ENCODE data around the gene CDK2. TPM values are rescaled to one million over a fixed set of nuclear protein-coding genes. Genes with fewer than 3 reads are reported as not detected.

CDK2 gene
- polyA plus RNA-seq, 1 of the 3 experiments (the other 2 are of a cell fraction), result 43.3 TPM

DNA sequence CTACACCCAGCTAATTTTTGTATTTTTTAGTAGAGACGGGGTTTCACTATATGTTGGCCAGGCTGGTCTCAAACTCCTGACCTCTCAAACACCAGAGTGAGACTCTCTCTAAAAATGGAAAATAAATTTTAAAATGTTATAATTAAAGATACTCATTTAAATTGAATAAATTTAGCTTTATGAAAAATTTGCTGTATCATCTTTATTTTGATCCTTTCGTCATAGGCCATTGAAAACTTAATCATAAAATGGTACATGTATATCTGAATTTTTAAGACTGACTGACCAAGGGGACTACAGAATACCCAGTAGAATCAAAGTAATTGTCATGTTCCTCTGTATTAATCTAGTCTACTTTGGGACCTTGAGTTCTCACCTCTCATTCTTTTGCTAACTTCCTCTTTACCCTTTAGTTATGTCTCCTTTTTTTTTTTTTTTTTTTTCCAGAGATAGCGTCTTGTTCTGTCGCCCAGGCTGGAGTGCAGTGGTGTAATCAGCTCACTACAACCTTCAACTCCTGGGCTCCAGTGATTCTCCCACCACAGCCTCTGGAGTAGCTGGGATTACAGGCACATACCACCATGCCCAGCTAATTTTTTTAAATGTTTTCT lies 16.7 kb downstream of the CDK2 start:
- Histone ChIP-seq H3K4me3 (ENCODE audit: low read depth in 2 of 2, low read length in 1 of 2) (no peak overlapping the region), H3F3A (replicated peaks; ENCODE audit: insufficient read depth) (peaks cover 6% of the 10 kb centered on the region), H3K36me3 (replicated peaks in 1 of 2; ENCODE audit: control insufficient read depth in 1 of 2, insufficient read depth in 2 of 2, low read length in 1 of 2) (peaks cover 19 to 54% of the 10 kb centered on the region in 2 experiments), H3K9me2 (no peaks in the 10 kb centered on the region), H3K27ac (ENCODE audit: low read depth in 2 of 2, low read length in 1 of 2) (no peak overlapping the region), H2AFZ (ENCODE audit: low read depth) (no peak overlapping the region), H3K4me2 (no peak overlapping the region), H4K20me1 (ENCODE audit: insufficient read depth) (no peaks in the 10 kb centered on the region), H3K9me3 (no peaks in the 10 kb centered on the region), H3K79me2 (ENCODE audit: insufficient read depth) (peaks cover 36% of the 10 kb centered on the region; the same call in 1 of the 2 replicates), H3K27me3 (ENCODE audit: insufficient read depth) (no peaks in the 10 kb centered on the region), H3K9ac (no peak overlapping the region), H3K4me1 (ENCODE audit: control insufficient read depth in 1 of 2, insufficient read depth in 2 of 2, low read depth in 1 of 2, low read length in 1 of 2) (no peaks in the 10 kb centered on the region)
- POLR2A ChIA-PET, result interaction anchor here (1.6 to 2.0 kb wide), 2 partner anchors 9 kb away, joined by 8 to 10 read pairs; partner anchors contain the start of gene RAB5B
- TF ChIP-seq RCOR1 (IDR thresholded peaks at IDR 0.05; ENCODE audit: low read length) (no peak), NFIC (IDR thresholded peaks at IDR 0.05; ENCODE audit: borderline replicate concordance) (no peak), ELF1 (IDR thresholded peaks at IDR 0.05) (no peak), USF2 (IDR thresholded peaks at IDR 0.05; ENCODE audit: borderline replicate concordance, low read depth, low read length) (no peak), CHD2 (IDR thresholded peaks at IDR 0.05; ENCODE audit: low read length, partially characterized antibody) (no peak), GABPA (IDR thresholded peaks at IDR 0.05; ENCODE audit: low read depth) (no peak), EP300 (IDR thresholded peaks at IDR 0.05; ENCODE audit: borderline replicate concordance in 1 of 2, low read depth in 1 of 2, low read length in 1 of 2) (no peak), IRF3 (IDR thresholded peaks at IDR 0.05; ENCODE audit: low read depth, low read length) (no peak), JUND (IDR thresholded peaks at IDR 0.05) (no peak), POLR2AphosphoS5 (IDR thresholded peaks at IDR 0.05; ENCODE audit: low read depth, low read length) (no peak)
- TF ChIP-seq, protein P1, sequence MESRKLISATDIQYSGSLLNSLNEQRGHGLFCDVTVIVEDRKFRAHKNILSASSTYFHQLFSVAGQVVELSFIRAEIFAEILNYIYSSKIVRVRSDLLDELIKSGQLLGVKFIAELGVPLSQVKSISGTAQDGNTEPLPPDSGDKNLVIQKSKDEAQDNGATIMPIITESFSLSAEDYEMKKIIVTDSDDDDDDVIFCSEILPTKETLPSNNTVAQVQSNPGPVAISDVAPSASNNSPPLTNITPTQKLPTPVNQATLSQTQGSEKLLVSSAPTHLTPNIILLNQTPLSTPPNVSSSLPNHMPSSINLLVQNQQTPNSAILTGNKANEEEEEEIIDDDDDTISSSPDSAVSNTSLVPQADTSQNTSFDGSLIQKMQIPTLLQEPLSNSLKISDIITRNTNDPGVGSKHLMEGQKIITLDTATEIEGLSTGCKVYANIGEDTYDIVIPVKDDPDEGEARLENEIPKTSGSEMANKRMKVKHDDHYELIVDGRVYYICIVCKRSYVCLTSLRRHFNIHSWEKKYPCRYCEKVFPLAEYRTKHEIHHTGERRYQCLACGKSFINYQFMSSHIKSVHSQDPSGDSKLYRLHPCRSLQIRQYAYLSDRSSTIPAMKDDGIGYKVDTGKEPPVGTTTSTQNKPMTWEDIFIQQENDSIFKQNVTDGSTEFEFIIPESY (IDR thresholded peaks at IDR 0.05; ENCODE audit: borderline replicate concordance, low read depth), result no peak
- no peak for DNase-seq
- 98% methylated on average over 4 of the region's 4 CpGs for WGBS (ENCODE audit: low lambda C conversion rate)
- CTCF ChIA-PET, result interaction anchor here (0.6 to 7.0 kb wide), 4 partner anchors 12 to 231 kb away, joined by 3 to 50 read pairs (median 4); no protein-coding TSS in a partner anchor

GRCh38 chr12:55984861-55985260 lies 18.2 kb downstream of the CDK2 start:
- H2AFZ ChIP-seq (ENCODE audit: low read depth), result no peak overlapping the region
- peaks cover 6% of the 10 kb centered on the region for H3F3A ChIP-seq (replicated peaks; ENCODE audit: insufficient read depth)
- CTCF ChIA-PET, result interaction anchor here (1.0 to 7.0 kb wide), 7 partner anchors 8 to 247 kb away, joined by 3 to 50 read pairs (median 4); partner anchors contain the start of gene RAB5B
- no peak for DNase-seq
- no peaks in the 10 kb centered on the region for H3K27me3 ChIP-seq (ENCODE audit: insufficient read depth)
- POLR2A ChIA-PET, result interaction anchor here (1.2 to 2.0 kb wide), 3 partner anchors 11 to 132 kb away, joined by 4 to 10 read pairs (median 4); partner anchors contain the start of genes RAB5B and RPL41
- no peaks in the 10 kb centered on the region for H3K9me2 ChIP-seq
- no peak overlapping the region for H3K4me3 ChIP-seq (ENCODE audit: low read depth in 2 of 2, low read length in 1 of 2)
- H3K9me3 ChIP-seq, result no peaks in the 10 kb centered on the region
- H3K36me3 ChIP-seq (replicated peaks in 1 of 2; ENCODE audit: control insufficient read depth in 1 of 2, insufficient read depth in 2 of 2, low read length in 1 of 2), result peaks cover 18 to 57% of the 10 kb centered on the region in 2 experiments
- 68% methylated on average over 2 of the region's 2 CpGs for WGBS (ENCODE audit: low lambda C conversion rate)
- H3K27ac ChIP-seq (ENCODE audit: low read depth in 2 of 2, low read length in 1 of 2), result no peak overlapping the region
- H3K4me2 ChIP-seq, result no peak overlapping the region
- no peak overlapping the region for H3K9ac ChIP-seq
- H3K79me2 ChIP-seq (ENCODE audit: insufficient read depth), result peaks cover 22% of the 10 kb centered on the region; the same call in 1 of the 2 replicates
- H3K4me1 ChIP-seq (ENCODE audit: control insufficient read depth in 1 of 2, insufficient read depth in 2 of 2, low read depth in 1 of 2, low read length in 1 of 2), result no peaks in the 10 kb centered on the region
- no peaks in the 10 kb centered on the region for H4K20me1 ChIP-seq (ENCODE audit: insufficient read depth)
- TF ChIP-seq MXI1 (IDR thresholded peaks at IDR 0.05; ENCODE audit: low read depth, low read length) (no peak), RCOR1 (IDR thresholded peaks at IDR 0.05; ENCODE audit: low read length) (no peak), EP300 (IDR thresholded peaks at IDR 0.05; ENCODE audit: borderline replicate concordance in 1 of 2, low read depth in 1 of 2, low read length in 1 of 2) (no peak), REST (IDR thresholded peaks at IDR 0.05; ENCODE audit: low read depth, low read length) (no peak), IRF3 (IDR thresholded peaks at IDR 0.05; ENCODE audit: low read depth, low read length) (no peak)
- TF ChIP-seq, protein P1 (IDR thresholded peaks at IDR 0.05; ENCODE audit: borderline replicate concordance, low read depth), result no peak
